CD4-positive, alpha-beta T cell (primary cell): ENCODE measurements around the gene ALK. TPM values are rescaled to one million over a fixed set of nuclear protein-coding genes. Genes with fewer than 3 reads are reported as not detected.

ENCODE experiments used
- ATAC-seq: fragments of 200-7000 bp; cut with Tn5 transposase; one replicate; pipeline ENCODE4 v1.10.0; 2022; ENCODE audit warnings: mild to moderate bottlenecking; ENCODE audit not compliant: poor library complexity
- CTCF ChIA-PET: fragments of 350-600 bp; sonication (Branson Sonifier 250); formaldehyde crosslinking; loops from one replicate; lab custom pipeline; 2021; ENCODE audit warnings: antibody characterized with exemption, inconsistent platforms; lab: Charles Lee
- POLR2A ChIA-PET: fragments of 350-600 bp; sonication (Branson Sonifier 250); formaldehyde crosslinking; loops from one replicate; lab custom pipeline; 2021; ENCODE audit warnings: antibody characterized with exemption, inconsistent platforms; lab: Charles Lee
- DNase-seq, 14 experiments: peaks; one replicate each; pipeline ENCODE4 v3.0.0-alpha.2; 2013 to 2020; ENCODE audit warnings: mixed read lengths in 2 of 14
- H3K27ac ChIP-seq, 2 donors: one replicate each; pipeline versions ENCODE4 v1.5.1 to v1.7.0; 2013; ENCODE audit warnings: low read length in 2 of 2, low read depth in 1 of 2, mild to moderate bottlenecking in 1 of 2
- H3K27me3 ChIP-seq, 2 experiments: 1 replicate in 1 of 2; 2 replicates in 1 of 2; pipeline versions ENCODE4 v1.6.1 to v1.7.0; 2013; ENCODE audit warnings: low read length in 2 of 2, control low read depth in 1 of 2, mild to moderate bottlenecking in 1 of 2, moderate library complexity in 1 of 2; ENCODE audit not compliant: insufficient read depth in 2 of 2, control insufficient read depth in 1 of 2
- H3K36me3 ChIP-seq: one replicate; pipeline ENCODE4 v1.6.1; 2013; ENCODE audit warnings: low read length, control low read depth; ENCODE audit not compliant: insufficient read depth
- H3K4me1 ChIP-seq: one replicate; pipeline ENCODE4 v1.6.1; 2013; ENCODE audit warnings: low read length, control low read depth; ENCODE audit not compliant: insufficient read depth
- H3K4me3 ChIP-seq: one replicate; pipeline ENCODE4 v1.5.1; 2013; ENCODE audit warnings: mild to moderate bottlenecking, low read length, moderate library complexity
- H3K9me3 ChIP-seq, 2 experiments: 1 replicate in 1 of 2; 2 replicates in 1 of 2; pipeline versions ENCODE4 v1.6.1 to v1.7.0; 2013; ENCODE audit warnings: low read length in 2 of 2, mild to moderate bottlenecking in 2 of 2, control low read depth in 1 of 2, moderate library complexity in 1 of 2; ENCODE audit not compliant: control insufficient read depth in 1 of 2, insufficient read depth in 1 of 2
- H3K27ac Mint-ChIP-seq: one replicate; pipeline ENCODE4 v1.8.0; 2020; ENCODE audit warnings: mixed read lengths
- H3K27me3 Mint-ChIP-seq: one replicate; pipeline ENCODE4 v1.8.0; 2021; ENCODE audit warnings: mixed read lengths
- H3K36me3 Mint-ChIP-seq: one replicate; pipeline ENCODE4 v1.8.0; 2021; ENCODE audit warnings: low read depth, mixed read lengths
- H3K4me1 Mint-ChIP-seq: one replicate; pipeline ENCODE4 v1.8.0; 2021; ENCODE audit warnings: low read depth, mixed read lengths
- H3K4me3 Mint-ChIP-seq: one replicate; pipeline ENCODE4 v1.8.0; 2020; ENCODE audit warnings: mild to moderate bottlenecking, mixed read lengths
- H3K9me3 Mint-ChIP-seq: one replicate; pipeline ENCODE4 v1.8.0; 2020; ENCODE audit warnings: mixed read lengths
- CTCF ChIP-seq: fragments of 200-600 bp; IDR thresholded peaks from one replicate; pipeline ENCODE4 v1.8.0; 2022; ENCODE audit warnings: antibody characterized with exemption, mild to moderate bottlenecking
- intact Hi-C, 2 experiments: fragments of 100-400 bp; cut with DNase I in 1 of 2; cut with micrococcal nuclease in 1 of 2; formaldehyde crosslinking; loops; one replicate each; pipeline versions ENCODE4 v1.15.1 to v1.9.0; 2023 to 2025; cut with DNase I, micrococcal nuclease
- total RNA-seq, 174 experiments: library from RNA in 2 of 174; stranded (reverse) in 2 of 174; gene quantifications; one replicate each; pipeline ENCODE4 v1.2.3 and lab custom pipeline; 2021 to 2026

ALK gene
- total RNA-seq, 2 experiments from 2014 or later = not detected

- ChIA-PET CTCF (no interaction called here), POLR2A (no interaction called here)
- peaks cover 38% of the 10 kb centered on the region for H3K27me3 Mint-ChIP-seq
- ATAC-seq (no peak), DNase-seq (no peak)
- intact Hi-C loops = no loop called here
- H3K27ac Mint-ChIP-seq = no peak overlapping the region
- Histone ChIP-seq H3K4me1 (no peaks in the 10 kb centered on the region), H3K36me3 (no peaks in the 10 kb centered on the region), H3K9me3 (peaks cover 0 to 5% of the 10 kb centered on the region in 2 experiments), H3K27ac (no peak overlapping the region), H3K4me3 (no peak overlapping the region), H3K27me3 (peaks cover 0 to 3% of the 10 kb centered on the region in 2 experiments)
- TF ChIP-seq CTCF = no peak
- no peaks in the 10 kb centered on the region for H3K9me3 Mint-ChIP-seq
- no peaks in the 10 kb centered on the region for H3K4me1 Mint-ChIP-seq
- no peak overlapping the region for H3K4me3 Mint-ChIP-seq
- H3K36me3 Mint-ChIP-seq = no peaks in the 10 kb centered on the region
Measured at GRCh38 chr2:29278966-29279365, 642.4 kb downstream of the ALK start.

GRCh38 chr2:29276151-29276550, 645.2 kb downstream of the ALK start:
- Mint-ChIP-seq H3K27me3 (peaks cover 60% of the 10 kb centered on the region), H3K36me3 (no peaks in the 10 kb centered on the region), H3K27ac (no peak overlapping the region), H3K4me3 (no peak overlapping the region), H3K4me1 (no peaks in the 10 kb centered on the region), H3K9me3 (no peaks in the 10 kb centered on the region)
- POLR2A ChIA-PET = no interaction called here
- no peak for TF ChIP-seq CTCF
- peaks cover 0 to 2% of the 10 kb centered on the region in 2 experiments for H3K27me3 ChIP-seq
- no peak overlapping the region for H3K4me3 ChIP-seq
- H3K27ac ChIP-seq = no peak overlapping the region
- no peak for ATAC-seq
- H3K9me3 ChIP-seq = peaks cover 0 to 5% of the 10 kb centered on the region in 2 experiments
- H3K36me3 ChIP-seq = no peaks in the 10 kb centered on the region
- CTCF ChIA-PET = no interaction called here
- H3K4me1 ChIP-seq = no peaks in the 10 kb centered on the region
- DNase-seq = no peak
- intact Hi-C loops = no loop called here

- no peak overlapping the region for H3K27ac ChIP-seq
- H3K27me3 Mint-ChIP-seq = peaks cover 57% of the 10 kb centered on the region
Measured at GRCh38 chr2:29275186-29275585, 646.2 kb downstream of the ALK start.

More at GRCh38 chr2:29275186-29275585, 646.2 kb downstream of the ALK start:
- no peaks in the 10 kb centered on the region for H3K36me3 Mint-ChIP-seq
- Histone ChIP-seq H3K9me3 (peaks cover 0 to 5% of the 10 kb centered on the region in 2 experiments), H3K4me3 (no peak overlapping the region), H3K4me1 (no peaks in the 10 kb centered on the region), H3K36me3 (no peaks in the 10 kb centered on the region), H3K27me3 (peaks cover 0 to 2% of the 10 kb centered on the region in 2 experiments)
- CTCF ChIA-PET = no interaction called here
- no peaks in the 10 kb centered on the region for H3K9me3 Mint-ChIP-seq
- intact Hi-C loops = no loop called here
- POLR2A ChIA-PET = no interaction called here
- no peak overlapping the region for H3K4me3 Mint-ChIP-seq
- no peak overlapping the region for H3K27ac Mint-ChIP-seq
- no peak for TF ChIP-seq CTCF
- no peaks in the 10 kb centered on the region for H3K4me1 Mint-ChIP-seq
- DNase-seq = no peak
- ATAC-seq = no peak
